ENCODE data around the gene FAH. TPM values are rescaled to one million over a fixed set of nuclear protein-coding genes. Genes with fewer than 3 reads are reported as not detected.

The FAH gene
- total RNA-seq, 4 donors from 2014 or later = 22.0 to 42.0 (median 37.7) TPM

DNA sequence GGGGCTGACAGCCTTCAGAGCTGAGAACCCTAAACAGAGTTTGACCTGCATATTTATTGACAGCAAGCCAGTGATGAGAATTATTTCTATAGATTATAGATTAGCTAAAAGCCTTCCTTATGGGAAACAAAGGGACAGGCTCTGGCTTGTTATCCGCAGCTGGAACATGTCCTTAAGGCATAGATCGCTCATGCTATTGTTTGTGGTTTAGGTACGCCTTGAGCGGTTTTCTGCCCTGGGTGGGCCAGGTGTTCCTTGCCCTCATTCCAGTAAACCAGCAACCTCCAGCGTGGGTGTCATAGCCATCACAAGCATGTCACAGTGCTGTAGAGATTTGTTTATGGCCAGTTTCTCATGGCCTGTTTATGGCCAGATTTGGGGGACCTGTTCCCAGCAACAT, 10.2 kb upstream of the FAH start:
- WGBS, 2 donors = 86 to 93% methylated on average over 5 of the region's 5 CpGs
- no peak overlapping the region for H3K4me3 ChIP-seq
- DNase-seq (ENCODE audit: low spot score in 2 of 2) = no peak
- no peaks in the 10 kb centered on the region for H3K9me3 ChIP-seq
- no peak overlapping the region for H3K27ac ChIP-seq
- TF ChIP-seq, protein P1, sequence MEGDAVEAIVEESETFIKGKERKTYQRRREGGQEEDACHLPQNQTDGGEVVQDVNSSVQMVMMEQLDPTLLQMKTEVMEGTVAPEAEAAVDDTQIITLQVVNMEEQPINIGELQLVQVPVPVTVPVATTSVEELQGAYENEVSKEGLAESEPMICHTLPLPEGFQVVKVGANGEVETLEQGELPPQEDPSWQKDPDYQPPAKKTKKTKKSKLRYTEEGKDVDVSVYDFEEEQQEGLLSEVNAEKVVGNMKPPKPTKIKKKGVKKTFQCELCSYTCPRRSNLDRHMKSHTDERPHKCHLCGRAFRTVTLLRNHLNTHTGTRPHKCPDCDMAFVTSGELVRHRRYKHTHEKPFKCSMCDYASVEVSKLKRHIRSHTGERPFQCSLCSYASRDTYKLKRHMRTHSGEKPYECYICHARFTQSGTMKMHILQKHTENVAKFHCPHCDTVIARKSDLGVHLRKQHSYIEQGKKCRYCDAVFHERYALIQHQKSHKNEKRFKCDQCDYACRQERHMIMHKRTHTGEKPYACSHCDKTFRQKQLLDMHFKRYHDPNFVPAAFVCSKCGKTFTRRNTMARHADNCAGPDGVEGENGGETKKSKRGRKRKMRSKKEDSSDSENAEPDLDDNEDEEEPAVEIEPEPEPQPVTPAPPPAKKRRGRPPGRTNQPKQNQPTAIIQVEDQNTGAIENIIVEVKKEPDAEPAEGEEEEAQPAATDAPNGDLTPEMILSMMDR (IDR thresholded peaks at IDR 0.05) = no peak
- TF ChIP-seq POLR2A (IDR thresholded peaks at IDR 0.05) (no peak), EP300 (IDR thresholded peaks at IDR 0.05) (no peak)
- no peaks in the 10 kb centered on the region for H3K4me1 ChIP-seq
- no peaks in the 10 kb centered on the region for H3K27me3 ChIP-seq
- H3K36me3 ChIP-seq = no peaks in the 10 kb centered on the region

DNA sequence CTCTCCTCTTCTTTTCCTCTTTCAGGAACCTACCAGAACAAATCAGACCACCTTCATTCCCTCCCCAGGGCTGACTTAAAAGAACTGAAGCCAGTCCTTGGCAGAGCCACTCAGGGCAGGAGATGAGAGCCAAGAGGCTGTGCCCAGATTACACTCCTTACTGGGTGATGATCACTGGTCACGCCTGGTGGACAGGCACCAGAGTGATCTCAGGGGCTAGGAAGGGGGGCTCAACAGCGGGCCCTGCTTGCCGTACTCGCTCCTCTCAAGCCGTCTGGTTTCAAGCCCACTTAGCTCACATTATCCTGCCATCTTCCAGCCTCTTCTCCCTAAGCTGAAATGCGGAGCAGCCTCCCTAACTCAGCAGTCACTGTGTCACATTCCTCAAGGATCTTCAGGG, 1.7 kb upstream of the FAH start:
- Histone ChIP-seq H3K4me3 (no peak overlapping the region), H3K4me1 (peaks cover 0 to 26% (median 9%) of the 10 kb centered on the region in 4 donors), H3K36me3 (no peaks in the 10 kb centered on the region), H3K27ac (peak overlapping the region in 1 of 4 donors; percentile 78), H3K9me3 (no peaks in the 10 kb centered on the region), H3K27me3 (no peaks in the 10 kb centered on the region)
- WGBS, 2 donors = 66 to 77% methylated on average over 6 of the region's 6 CpGs
- no peak for DNase-seq (ENCODE audit: low spot score in 2 of 2)
- TF ChIP-seq POLR2A (IDR thresholded peaks at IDR 0.05) (no peak), EP300 (IDR thresholded peaks at IDR 0.05) (no peak)
- TF ChIP-seq, protein P1 (IDR thresholded peaks at IDR 0.05) = no peak

DNA sequence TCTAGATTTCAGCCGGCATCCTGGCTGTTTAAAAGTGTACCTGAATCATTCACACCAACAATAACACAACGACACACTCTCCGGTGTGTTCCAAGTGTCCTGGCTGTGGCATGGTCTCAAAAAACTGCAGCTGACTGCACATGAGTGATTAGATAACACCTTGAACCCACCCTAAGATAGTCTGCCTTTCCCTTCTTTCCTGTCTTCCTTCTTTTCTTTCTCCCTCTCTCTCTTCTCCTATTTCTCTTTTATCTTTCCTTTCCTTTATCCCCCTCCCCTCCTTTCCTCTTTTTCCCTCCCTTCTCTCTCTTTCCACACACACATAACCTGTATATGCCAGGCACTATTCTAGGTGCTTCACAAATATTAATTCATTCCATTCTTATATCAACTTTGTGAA, 1.2 kb upstream of the FAH start:
- WGBS, 2 donors = 72 to 76% methylated on average over 3 of the region's 3 CpGs
- peak overlapping the region in 1 of 4 donors; percentile 68 for H3K4me3 ChIP-seq
- peak overlapping the region; percentile 53 to 92 (median 70) for H3K27ac ChIP-seq

DNA sequence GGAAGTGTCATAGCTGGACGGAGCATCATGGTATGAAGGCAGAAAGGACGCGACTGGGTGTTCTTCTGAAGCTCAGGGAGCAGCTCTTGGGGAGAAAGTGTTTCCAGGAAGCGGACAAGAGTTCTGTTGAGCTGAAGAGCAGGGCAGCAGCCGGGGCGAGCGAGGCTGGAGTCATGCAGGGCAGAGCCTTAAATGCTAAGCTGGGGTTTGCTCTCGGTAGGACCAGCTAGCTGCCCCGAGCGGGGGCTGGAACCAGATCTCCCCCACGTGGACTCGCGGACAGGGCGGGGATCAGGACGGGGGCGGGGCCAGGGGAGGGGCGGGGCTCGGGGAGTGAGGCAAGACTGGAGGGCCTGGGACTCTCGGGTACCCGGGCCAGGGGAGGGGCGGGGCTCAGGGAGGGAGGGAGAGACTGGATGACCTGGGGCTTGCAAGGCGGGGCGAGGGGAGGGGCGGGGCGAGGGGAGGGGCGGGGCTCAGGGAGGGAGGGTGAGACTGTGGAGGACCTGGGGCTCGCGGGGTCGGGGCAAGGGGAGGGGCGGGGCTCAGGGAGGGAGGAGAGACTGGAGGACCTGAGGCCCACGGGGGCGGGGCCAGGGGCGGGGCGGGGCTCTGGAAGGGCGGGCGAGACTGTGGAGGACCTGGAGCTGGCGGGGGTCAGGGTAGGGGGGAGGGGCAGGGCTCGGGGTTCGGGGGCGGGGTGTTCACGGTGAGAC, 461 bp upstream of the FAH start:
- TF ChIP-seq POLR2A (IDR thresholded peaks at IDR 0.05) (peak in 1 of 2 donors; percentile 17), EP300 (IDR thresholded peaks at IDR 0.05) (peak in 1 of 2 donors; percentile 66)
- TF ChIP-seq, protein P1 (IDR thresholded peaks at IDR 0.05) = no peak
- peak; percentile 87 to 92 for DNase-seq (ENCODE audit: low spot score in 2 of 2)
- Histone ChIP-seq H3K36me3 (no peaks in the 10 kb centered on the region), H3K9me3 (no peaks in the 10 kb centered on the region), H3K4me3 (peak overlapping the region; percentile 57 to 68 (median 65)), H3K4me1 (peaks cover 0 to 26% (median 9%) of the 10 kb centered on the region in 4 donors), H3K27ac (peak overlapping the region; percentile 80 to 92 (median 87)), H3K27me3 (no peaks in the 10 kb centered on the region)
- 1 to 4% methylated on average over 17 to 20 of the region's 41 CpGs for WGBS, 2 donors

More for the DNA sequence above, 1.2 kb upstream of the FAH start:
- Histone ChIP-seq H3K4me1 (peaks cover 0 to 26% (median 9%) of the 10 kb centered on the region in 4 donors), H3K27me3 (no peaks in the 10 kb centered on the region), H3K36me3 (no peaks in the 10 kb centered on the region), H3K9me3 (no peaks in the 10 kb centered on the region)
- TF ChIP-seq, protein P1 (IDR thresholded peaks at IDR 0.05) = no peak
- TF ChIP-seq EP300 (IDR thresholded peaks at IDR 0.05) (no peak), POLR2A (IDR thresholded peaks at IDR 0.05) (no peak)
- DNase-seq (ENCODE audit: low spot score in 2 of 2) = no peak

DNA sequence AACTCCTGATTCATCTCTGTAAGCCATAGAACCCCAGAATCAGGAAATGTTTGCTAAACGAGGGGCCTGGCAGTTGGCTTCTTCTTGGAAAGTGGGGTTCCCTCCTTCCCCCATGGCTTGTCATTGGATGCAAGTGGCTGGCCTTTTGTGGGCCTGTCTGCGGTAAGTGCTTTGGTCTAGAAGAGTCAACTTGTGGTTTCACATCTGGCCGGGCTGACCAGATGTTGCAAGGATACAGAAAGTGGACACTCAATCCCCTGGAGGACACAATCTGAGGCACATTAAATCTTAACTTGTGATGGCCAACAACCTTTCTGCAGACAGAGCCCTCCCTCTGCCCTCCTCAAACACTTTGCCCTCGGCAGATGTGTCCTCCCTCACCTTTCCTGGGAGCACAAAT, 1.1 kb downstream of the FAH start:
- WGBS, 2 donors = 72 to 80% methylated on average over 4 of the region's 4 CpGs
- TF ChIP-seq POLR2A (IDR thresholded peaks at IDR 0.05) (no peak), EP300 (IDR thresholded peaks at IDR 0.05) (no peak)
- TF ChIP-seq, protein P1 (IDR thresholded peaks at IDR 0.05) = no peak
- Histone ChIP-seq H3K4me3 (peak overlapping the region in 1 of 4 donors; percentile 68), H3K4me1 (peaks cover 0 to 26% (median 9%) of the 10 kb centered on the region in 4 donors), H3K36me3 (peaks cover 0 to 10% (median 0%) of the 10 kb centered on the region in 3 donors), H3K9me3 (no peaks in the 10 kb centered on the region), H3K27ac (peak overlapping the region in 2 of 4 donors; percentile 92), H3K27me3 (no peaks in the 10 kb centered on the region)
- no peak for DNase-seq (ENCODE audit: low spot score in 2 of 2)

Data from tibial nerve (tissue), 4 donors.